Neural crest cell (in vitro differentiated cells): ENCODE measurements around the gene CPA5. TPM values are rescaled to one million over a fixed set of nuclear protein-coding genes. Genes with fewer than 3 reads are reported as not detected.

Experiments
- DNase-seq: peaks from one replicate; pipeline ENCODE4 v3.0.0; 2021; ENCODE audit warnings: low read depth, mixed read lengths, low spot score
- H3K27ac Mint-ChIP-seq: one replicate; pipeline ENCODE4 v1.8.0; 2021; ENCODE audit warnings: mild to moderate bottlenecking, mixed read lengths; ENCODE audit not compliant: unreplicated experiment
- H3K27me3 Mint-ChIP-seq: 2 replicates; pipeline ENCODE4 v1.8.0; 2021; ENCODE audit warnings: low read depth, mild to moderate bottlenecking, mixed read lengths
- H3K36me3 Mint-ChIP-seq: 2 replicates; pipeline ENCODE4 v1.8.0; 2021; ENCODE audit warnings: low read depth, mild to moderate bottlenecking, mixed read lengths
- H3K4me1 Mint-ChIP-seq: 2 replicates; pipeline ENCODE4 v1.8.0; 2021; ENCODE audit warnings: mixed read lengths
- H3K4me3 Mint-ChIP-seq: one replicate; pipeline ENCODE4 v1.8.0; 2021; ENCODE audit warnings: mild to moderate bottlenecking, mixed read lengths
- H3K9me3 Mint-ChIP-seq: 2 replicates; pipeline ENCODE4 v1.8.0; 2021; ENCODE audit warnings: mixed read lengths
- total RNA-seq: library from RNA; stranded (reverse); gene quantifications from 2 replicates; pipeline ENCODE4 v1.2.1, GENCODE V29; 2021
- TF ChIP-seq, protein P1 (sequence below): fragments of 200-600 bp; sonication (generic); conservative IDR thresholded peaks from 2 replicates; pipeline ENCODE4 v1.5.0; 2021; ENCODE audit warnings: antibody characterized with exemption, mild to moderate bottlenecking

The CPA5 gene
- total RNA-seq, 1 donor from 2014 or later = not detected

DNA sequence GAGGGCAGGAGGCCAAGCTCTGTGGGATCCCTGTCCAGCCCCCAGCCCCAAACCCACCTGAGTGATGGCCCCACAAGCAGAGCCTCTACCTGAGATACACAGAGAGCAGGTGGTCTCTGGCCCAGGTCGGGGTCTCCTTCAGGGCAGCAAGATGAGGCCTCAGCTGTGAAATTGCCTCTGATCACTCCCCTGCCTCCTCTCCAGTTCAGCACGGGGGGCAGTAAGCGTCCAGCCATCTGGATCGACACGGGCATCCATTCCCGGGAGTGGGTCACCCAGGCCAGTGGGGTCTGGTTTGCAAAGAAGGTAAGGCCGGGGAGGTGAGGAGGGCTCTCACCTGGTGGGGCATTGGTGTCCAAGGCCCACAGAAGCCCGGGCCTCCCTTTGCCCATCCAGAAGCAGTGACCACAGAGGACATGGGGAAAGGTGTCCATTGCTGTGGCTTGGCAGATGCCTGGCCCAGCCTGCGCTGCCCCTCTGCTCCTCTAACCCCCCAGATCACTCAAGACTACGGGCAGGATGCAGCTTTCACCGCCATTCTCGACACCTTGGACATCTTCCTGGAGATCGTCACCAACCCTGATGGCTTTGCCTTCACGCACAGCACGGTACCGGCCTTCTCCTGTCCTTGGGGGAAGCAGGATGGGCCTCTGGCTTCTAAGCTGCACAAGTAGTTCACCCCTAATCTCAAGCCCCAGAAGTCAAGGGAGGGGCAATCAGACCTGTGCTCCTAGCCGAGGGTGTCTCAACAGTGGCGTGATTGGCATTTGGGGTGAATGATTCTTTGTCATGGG lies 38.8 kb downstream of the CPA5 start:
- Mint-ChIP-seq H3K4me1 (peaks cover 36% of the 10 kb centered on the region), H3K4me3 (no peak overlapping the region)
- DNase-seq = no peak

DNA sequence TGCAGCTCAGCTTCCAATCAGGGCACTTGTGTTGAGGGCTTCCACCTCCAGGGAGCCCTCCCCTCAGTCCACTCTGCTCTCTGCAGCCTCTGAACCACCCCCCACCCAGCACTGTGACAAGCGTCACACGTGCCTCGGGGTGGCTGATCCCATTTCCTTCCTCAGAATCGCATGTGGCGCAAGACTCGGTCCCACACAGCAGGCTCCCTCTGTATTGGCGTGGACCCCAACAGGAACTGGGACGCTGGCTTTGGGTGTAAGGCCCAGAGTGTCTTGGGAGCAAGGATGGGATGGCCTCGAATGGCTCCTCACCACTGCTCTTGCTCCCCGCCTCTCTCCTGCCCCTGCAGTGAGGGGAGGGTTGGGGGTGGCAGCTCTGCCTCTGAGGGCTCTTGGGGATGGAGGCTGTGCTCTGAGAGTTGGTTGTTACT lies 39.8 kb downstream of the CPA5 start:
- no peaks in the 10 kb centered on the region for H3K27me3 Mint-ChIP-seq
- no peak overlapping the region for H3K4me3 Mint-ChIP-seq
- peaks cover 2% of the 10 kb centered on the region for H3K36me3 Mint-ChIP-seq
- peaks cover 28% of the 10 kb centered on the region for H3K4me1 Mint-ChIP-seq
- TF ChIP-seq, protein P1, sequence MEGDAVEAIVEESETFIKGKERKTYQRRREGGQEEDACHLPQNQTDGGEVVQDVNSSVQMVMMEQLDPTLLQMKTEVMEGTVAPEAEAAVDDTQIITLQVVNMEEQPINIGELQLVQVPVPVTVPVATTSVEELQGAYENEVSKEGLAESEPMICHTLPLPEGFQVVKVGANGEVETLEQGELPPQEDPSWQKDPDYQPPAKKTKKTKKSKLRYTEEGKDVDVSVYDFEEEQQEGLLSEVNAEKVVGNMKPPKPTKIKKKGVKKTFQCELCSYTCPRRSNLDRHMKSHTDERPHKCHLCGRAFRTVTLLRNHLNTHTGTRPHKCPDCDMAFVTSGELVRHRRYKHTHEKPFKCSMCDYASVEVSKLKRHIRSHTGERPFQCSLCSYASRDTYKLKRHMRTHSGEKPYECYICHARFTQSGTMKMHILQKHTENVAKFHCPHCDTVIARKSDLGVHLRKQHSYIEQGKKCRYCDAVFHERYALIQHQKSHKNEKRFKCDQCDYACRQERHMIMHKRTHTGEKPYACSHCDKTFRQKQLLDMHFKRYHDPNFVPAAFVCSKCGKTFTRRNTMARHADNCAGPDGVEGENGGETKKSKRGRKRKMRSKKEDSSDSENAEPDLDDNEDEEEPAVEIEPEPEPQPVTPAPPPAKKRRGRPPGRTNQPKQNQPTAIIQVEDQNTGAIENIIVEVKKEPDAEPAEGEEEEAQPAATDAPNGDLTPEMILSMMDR = no peak
- H3K9me3 Mint-ChIP-seq = peaks cover 9% of the 10 kb centered on the region
- no peak overlapping the region for H3K27ac Mint-ChIP-seq
- DNase-seq = no peak

More for the DNA sequence above, 38.8 kb downstream of the CPA5 start:
- H3K9me3 Mint-ChIP-seq = peaks cover 7% of the 10 kb centered on the region
- H3K27me3 Mint-ChIP-seq = no peaks in the 10 kb centered on the region
- H3K36me3 Mint-ChIP-seq = no peaks in the 10 kb centered on the region
- TF ChIP-seq, protein P1 = no peak
- H3K27ac Mint-ChIP-seq = no peak overlapping the region

DNA sequence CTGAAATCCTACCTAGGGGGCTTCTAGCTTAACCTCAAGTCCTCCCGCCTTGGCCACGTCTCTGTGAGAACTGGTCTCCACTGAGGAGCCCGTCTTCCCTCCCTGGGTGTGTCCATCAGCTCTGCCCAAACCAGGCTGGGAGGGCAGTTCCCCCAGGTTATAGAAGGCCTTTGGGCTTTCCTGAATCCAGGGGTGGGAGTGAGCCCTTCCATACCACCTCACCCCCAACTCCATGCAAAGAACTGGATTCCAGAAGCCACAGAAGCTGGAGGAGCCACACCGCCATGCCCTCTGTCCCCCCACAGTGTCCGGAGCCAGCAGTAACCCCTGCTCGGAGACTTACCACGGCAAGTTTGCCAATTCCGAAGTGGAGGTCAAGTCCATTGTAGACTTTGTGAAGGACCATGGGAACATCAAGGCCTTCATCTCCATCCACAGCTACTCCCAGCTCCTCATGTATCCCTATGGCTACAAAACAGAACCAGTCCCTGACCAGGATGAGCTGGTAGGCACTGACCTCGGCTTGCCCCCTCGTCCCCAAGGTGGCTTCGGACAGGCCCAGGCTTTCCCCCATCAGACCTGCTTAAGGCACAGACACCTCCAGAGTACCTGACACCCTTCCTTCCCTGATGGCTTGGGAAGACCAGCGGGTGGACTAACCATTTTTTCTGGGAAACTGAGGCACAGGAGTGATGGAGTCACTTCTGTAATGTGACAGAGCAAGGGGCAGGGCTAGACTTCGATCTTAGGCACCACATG lies 40.4 kb downstream of the CPA5 start:
- no peak for DNase-seq
- Mint-ChIP-seq H3K36me3 (peaks cover 2% of the 10 kb centered on the region), H3K4me3 (no peak overlapping the region), H3K27me3 (no peaks in the 10 kb centered on the region), H3K9me3 (peaks cover 9% of the 10 kb centered on the region), H3K27ac (peak overlapping the region; percentile 88), H3K4me1 (peaks cover 23% of the 10 kb centered on the region)
- TF ChIP-seq, protein P1 = no peak

DNA sequence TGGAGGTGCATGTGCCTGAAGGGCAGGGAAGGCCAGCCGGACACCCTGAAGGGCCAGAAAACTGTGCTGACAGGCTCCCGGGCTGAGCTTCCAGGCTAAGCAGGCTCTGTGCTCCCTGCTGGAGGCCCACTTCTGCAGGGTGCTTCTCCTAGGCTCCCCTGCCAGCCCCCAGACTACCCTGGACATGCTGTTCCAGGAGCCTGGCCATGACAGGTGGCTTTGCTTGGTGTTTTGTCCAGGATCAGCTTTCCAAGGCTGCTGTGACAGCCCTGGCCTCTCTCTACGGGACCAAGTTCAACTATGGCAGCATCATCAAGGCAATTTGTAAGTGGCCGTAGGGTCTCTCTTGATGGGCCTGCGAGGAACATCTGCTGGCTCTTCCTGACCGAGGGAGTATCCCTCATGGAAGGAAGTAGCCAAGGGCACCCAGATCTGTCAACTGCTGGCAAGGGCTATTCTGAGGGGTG lies 41.0 kb downstream of the CPA5 start:
- TF ChIP-seq, protein P1 = no peak
- peaks cover 9% of the 10 kb centered on the region for H3K9me3 Mint-ChIP-seq
- no peak for DNase-seq
- H3K27ac Mint-ChIP-seq = no peak overlapping the region
- no peaks in the 10 kb centered on the region for H3K27me3 Mint-ChIP-seq
- no peak overlapping the region for H3K4me3 Mint-ChIP-seq
- H3K4me1 Mint-ChIP-seq = peaks cover 18% of the 10 kb centered on the region
- peaks cover 2% of the 10 kb centered on the region for H3K36me3 Mint-ChIP-seq

DNA sequence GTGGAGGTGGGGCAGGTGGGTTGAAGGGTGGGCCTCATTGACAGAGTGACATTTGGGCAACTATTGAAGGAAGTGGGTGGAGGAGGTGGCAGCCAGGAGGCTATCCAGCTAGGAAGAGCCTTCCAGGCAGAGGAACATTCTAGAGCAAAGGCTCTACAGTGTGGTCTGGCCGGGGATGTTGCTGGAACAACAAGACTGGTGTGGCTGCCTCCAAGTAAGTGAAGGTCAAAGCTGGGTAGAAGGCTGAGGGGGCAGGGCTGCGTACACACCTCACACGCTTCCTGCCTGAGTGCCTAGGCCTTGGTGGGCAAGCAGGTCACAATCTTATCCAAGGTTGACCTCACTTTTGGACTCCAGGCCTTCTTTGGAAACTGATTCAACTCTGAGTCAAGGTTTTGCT lies 42.3 kb downstream of the CPA5 start:
- no peak overlapping the region for H3K27ac Mint-ChIP-seq
- H3K36me3 Mint-ChIP-seq = peaks cover 2% of the 10 kb centered on the region
- no peaks in the 10 kb centered on the region for H3K27me3 Mint-ChIP-seq
- H3K4me1 Mint-ChIP-seq = peaks cover 17% of the 10 kb centered on the region
- peaks cover 9% of the 10 kb centered on the region for H3K9me3 Mint-ChIP-seq
- DNase-seq = no peak
- no peak overlapping the region for H3K4me3 Mint-ChIP-seq
- TF ChIP-seq, protein P1 = no peak
